ENCODE results near the gene BICD2.

Gene BICD2

GRCh38 chr9:92767066-92768054 lies 2.7 kb upstream of the BICD2 start:
- H3K27ac ChIP-seq (ENCODE audit: low read depth, low read length) = no peak overlapping the region

DNA sequence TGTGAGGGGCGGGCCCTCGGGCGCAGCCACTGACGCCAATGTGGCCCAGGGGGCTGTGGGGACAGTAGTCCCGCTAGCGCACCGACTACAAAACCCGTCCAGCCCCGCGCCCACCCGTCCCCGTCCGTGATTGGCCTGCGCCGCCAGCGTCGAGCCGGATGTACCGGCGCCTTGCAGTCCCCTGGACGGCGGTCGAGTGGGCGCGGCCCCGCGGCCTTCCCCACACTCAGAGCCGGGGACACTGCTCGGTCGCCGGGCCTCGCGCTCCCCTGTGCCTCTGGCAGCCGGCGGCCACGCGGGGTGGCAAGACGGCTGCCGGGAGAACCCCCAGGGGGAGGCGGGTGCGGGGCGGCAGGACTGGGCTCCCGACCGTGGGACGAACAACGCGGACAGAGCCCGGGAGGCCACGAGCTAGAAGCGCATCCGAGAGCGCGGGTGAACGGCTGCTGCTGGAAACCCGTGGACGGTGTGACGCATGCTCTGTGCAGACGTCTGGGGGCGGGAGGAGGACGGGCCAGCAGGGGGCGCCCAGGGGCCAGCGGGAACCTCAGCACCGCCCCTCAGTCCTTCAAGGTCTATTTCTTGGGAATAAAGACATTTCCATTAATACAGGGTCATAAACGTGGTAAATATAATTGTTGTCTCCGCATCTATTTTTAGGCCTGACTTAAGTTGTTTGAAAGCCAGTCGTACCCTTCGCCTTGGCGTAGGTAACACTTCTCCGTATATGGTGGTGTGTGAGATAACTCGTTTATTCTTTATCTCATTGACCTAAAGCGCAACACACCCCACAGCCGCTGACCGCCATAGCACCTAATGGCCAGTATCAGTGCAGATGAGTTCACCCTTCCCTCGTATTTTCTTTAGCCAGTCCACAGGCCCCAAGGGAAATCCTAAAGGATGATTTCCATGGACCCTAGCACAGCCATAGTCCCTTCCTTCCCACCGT lies 629 bp upstream of the BICD2 start:
- no peaks in the 10 kb centered on the region for H3K36me3 ChIP-seq (ENCODE audit: control insufficient read depth, insufficient read depth, low read length)
- peak overlapping the region; percentile 92 for H3K9ac ChIP-seq (ENCODE audit: low read length)
- H3K4me3 ChIP-seq (ENCODE audit: low read length) = peak overlapping the region; percentile 84
- no peaks in the 10 kb centered on the region for H3K27me3 ChIP-seq (ENCODE audit: control insufficient read depth, insufficient read depth, low read length)
- peak overlapping the region; percentile 99 for H3K27ac ChIP-seq (ENCODE audit: low read depth, low read length)
- peaks cover 18% of the 10 kb centered on the region for H3K4me1 ChIP-seq (ENCODE audit: control insufficient read depth, insufficient read depth, low read length)

More at GRCh38 chr9:92767066-92768054, 2.7 kb upstream of the BICD2 start:
- no peak overlapping the region for H3K4me3 ChIP-seq (ENCODE audit: low read length)
- no peak overlapping the region for H3K9ac ChIP-seq (ENCODE audit: low read length)
- H3K27me3 ChIP-seq (ENCODE audit: control insufficient read depth, insufficient read depth, low read length) = no peaks in the 10 kb centered on the region
- H3K36me3 ChIP-seq (ENCODE audit: control insufficient read depth, insufficient read depth, low read length) = no peaks in the 10 kb centered on the region
- H3K4me1 ChIP-seq (ENCODE audit: control insufficient read depth, insufficient read depth, low read length) = peaks cover 18% of the 10 kb centered on the region

DNA sequence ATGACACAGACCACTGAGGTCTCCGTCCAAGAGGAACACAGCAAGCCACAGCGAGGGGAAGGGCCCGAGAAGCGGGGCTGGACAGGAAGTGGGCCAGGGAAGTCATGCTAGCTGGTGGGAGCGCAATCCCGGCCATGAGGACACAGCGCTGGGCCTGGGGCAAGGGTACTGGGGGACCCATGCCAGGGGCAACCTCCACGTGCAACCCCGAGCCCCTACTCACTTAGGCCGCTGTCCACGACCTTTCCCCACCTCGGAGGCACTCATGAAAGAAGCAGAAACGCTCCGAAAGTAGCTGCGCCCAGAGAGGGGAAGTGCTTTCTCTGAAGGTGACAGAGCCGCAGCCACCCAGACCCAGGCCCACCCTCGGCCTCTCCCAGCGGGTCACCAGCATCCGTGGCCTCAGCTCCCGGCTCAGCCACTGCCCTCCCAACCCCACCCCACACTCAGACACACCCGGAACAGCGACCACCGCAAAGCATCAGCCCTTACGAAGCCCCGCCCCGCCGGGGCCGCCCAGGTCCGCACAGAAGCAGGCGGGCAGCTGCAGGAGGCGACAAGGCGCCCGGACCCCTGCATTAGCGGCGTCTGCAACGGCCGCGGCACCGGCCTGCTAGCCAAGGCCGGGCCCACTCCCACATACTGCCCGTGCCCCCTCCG lies 782 bp downstream of the BICD2 start:
- peak overlapping the region; percentile 50 for H3K9ac ChIP-seq (ENCODE audit: low read length)
- peak overlapping the region; percentile 78 for H3K4me3 ChIP-seq (ENCODE audit: low read length)
- peaks cover 21% of the 10 kb centered on the region for H3K4me1 ChIP-seq (ENCODE audit: control insufficient read depth, insufficient read depth, low read length)
- peak overlapping the region; percentile 24 for H3K27ac ChIP-seq (ENCODE audit: low read depth, low read length)
- no peaks in the 10 kb centered on the region for H3K36me3 ChIP-seq (ENCODE audit: control insufficient read depth, insufficient read depth, low read length)
- H3K27me3 ChIP-seq (ENCODE audit: control insufficient read depth, insufficient read depth, low read length) = no peaks in the 10 kb centered on the region

- Histone ChIP-seq H3K9ac (ENCODE audit: low read length) (peak overlapping the region; percentile 50), H3K4me3 (ENCODE audit: low read length) (peak overlapping the region; percentile 78), H3K4me1 (ENCODE audit: control insufficient read depth, insufficient read depth, low read length) (peaks cover 21% of the 10 kb centered on the region)
These were observed 1.6 kb downstream of the BICD2 start for GRCh38 chr9:92762781-92763708.

GRCh38 chr9:92762196-92762595 lies 2.4 kb downstream of the BICD2 start:
- no peak overlapping the region for H3K9ac ChIP-seq (ENCODE audit: low read length)
- H3K4me3 ChIP-seq (ENCODE audit: low read length) = no peak overlapping the region
- no peaks in the 10 kb centered on the region for H3K27me3 ChIP-seq (ENCODE audit: control insufficient read depth, insufficient read depth, low read length)
- H3K27ac ChIP-seq (ENCODE audit: low read depth, low read length) = no peak overlapping the region
- H3K36me3 ChIP-seq (ENCODE audit: control insufficient read depth, insufficient read depth, low read length) = no peaks in the 10 kb centered on the region
- peaks cover 21% of the 10 kb centered on the region for H3K4me1 ChIP-seq (ENCODE audit: control insufficient read depth, insufficient read depth, low read length)

More at GRCh38 chr9:92762781-92763708, 1.6 kb downstream of the BICD2 start:
- no peaks in the 10 kb centered on the region for H3K36me3 ChIP-seq (ENCODE audit: control insufficient read depth, insufficient read depth, low read length)
- no peaks in the 10 kb centered on the region for H3K27me3 ChIP-seq (ENCODE audit: control insufficient read depth, insufficient read depth, low read length)
- peak overlapping the region; percentile 21 for H3K27ac ChIP-seq (ENCODE audit: low read depth, low read length)

GRCh38 chr9:92761686-92762085 lies 2.9 kb downstream of the BICD2 start:
- peaks cover 21% of the 10 kb centered on the region for H3K4me1 ChIP-seq (ENCODE audit: control insufficient read depth, insufficient read depth, low read length)
- no peak overlapping the region for H3K27ac ChIP-seq (ENCODE audit: low read depth, low read length)

GRCh38 chr9:92760494-92760893 lies 4.1 kb downstream of the BICD2 start:
- H3K27me3 ChIP-seq (ENCODE audit: control insufficient read depth, insufficient read depth, low read length) = no peaks in the 10 kb centered on the region
- no peak overlapping the region for H3K4me3 ChIP-seq (ENCODE audit: low read length)
- no peak overlapping the region for H3K9ac ChIP-seq (ENCODE audit: low read length)
- peak overlapping the region; percentile 32 for H3K27ac ChIP-seq (ENCODE audit: low read depth, low read length)
- no peaks in the 10 kb centered on the region for H3K36me3 ChIP-seq (ENCODE audit: control insufficient read depth, insufficient read depth, low read length)
- H3K4me1 ChIP-seq (ENCODE audit: control insufficient read depth, insufficient read depth, low read length) = peaks cover 14% of the 10 kb centered on the region

More at GRCh38 chr9:92761686-92762085, 2.9 kb downstream of the BICD2 start:
- Histone ChIP-seq H3K9ac (ENCODE audit: low read length) (no peak overlapping the region), H3K36me3 (ENCODE audit: control insufficient read depth, insufficient read depth, low read length) (no peaks in the 10 kb centered on the region), H3K4me3 (ENCODE audit: low read length) (peak overlapping the region; percentile 9), H3K27me3 (ENCODE audit: control insufficient read depth, insufficient read depth, low read length) (no peaks in the 10 kb centered on the region)

DNA sequence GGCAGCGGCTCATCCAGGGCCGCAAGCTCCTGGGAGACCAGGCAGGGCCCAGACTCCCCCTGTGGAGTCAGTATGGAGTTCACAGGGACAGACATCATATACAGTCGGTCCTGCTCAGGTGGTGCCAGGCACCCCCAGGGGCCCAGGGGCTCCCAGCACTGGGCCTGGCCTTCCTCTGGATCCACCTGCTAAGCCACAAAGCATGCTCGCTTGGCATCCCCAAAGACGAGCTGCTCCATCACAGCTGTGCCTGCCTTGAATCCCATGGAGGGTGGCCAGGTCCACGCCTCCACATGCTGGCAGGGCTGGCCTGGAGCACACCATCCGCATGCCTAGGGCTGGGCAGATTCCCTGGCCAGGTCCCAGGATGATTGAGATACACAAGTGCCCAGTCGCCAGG lies 4.6 kb downstream of the BICD2 start:
- H3K27me3 ChIP-seq (ENCODE audit: control insufficient read depth, insufficient read depth, low read length) = no peaks in the 10 kb centered on the region
- no peak overlapping the region for H3K27ac ChIP-seq (ENCODE audit: low read depth, low read length)
- H3K9ac ChIP-seq (ENCODE audit: low read length) = no peak overlapping the region
- H3K4me3 ChIP-seq (ENCODE audit: low read length) = no peak overlapping the region
- H3K36me3 ChIP-seq (ENCODE audit: control insufficient read depth, insufficient read depth, low read length) = no peaks in the 10 kb centered on the region
- peaks cover 13% of the 10 kb centered on the region for H3K4me1 ChIP-seq (ENCODE audit: control insufficient read depth, insufficient read depth, low read length)

DNA sequence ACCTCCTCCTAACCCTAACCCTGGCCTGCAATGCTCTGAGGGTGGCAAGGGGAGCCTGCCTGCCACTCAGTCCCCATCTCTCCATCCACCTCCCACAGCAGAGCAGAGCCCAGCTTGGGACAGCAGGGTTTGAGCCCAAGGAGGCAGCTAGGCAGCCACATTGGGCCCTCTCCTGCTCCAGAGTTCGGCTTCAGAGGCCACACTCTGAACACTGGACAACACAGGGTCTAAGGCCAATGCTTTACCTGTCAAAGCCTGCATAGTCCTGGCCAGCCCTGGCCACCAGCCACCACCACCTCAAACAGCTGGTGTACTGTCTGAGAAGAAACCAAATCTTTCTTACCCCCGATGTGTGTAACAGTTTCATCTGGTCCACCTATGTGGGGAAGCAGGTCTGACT lies 5.2 kb downstream of the BICD2 start:
- Histone ChIP-seq H3K4me1 (ENCODE audit: control insufficient read depth, insufficient read depth, low read length) (peaks cover 13% of the 10 kb centered on the region), H3K4me3 (ENCODE audit: low read length) (no peak overlapping the region), H3K27ac (ENCODE audit: low read depth, low read length) (no peak overlapping the region), H3K27me3 (ENCODE audit: control insufficient read depth, insufficient read depth, low read length) (no peaks in the 10 kb centered on the region), H3K9ac (ENCODE audit: low read length) (no peak overlapping the region), H3K36me3 (ENCODE audit: control insufficient read depth, insufficient read depth, low read length) (no peaks in the 10 kb centered on the region)

- no peaks in the 10 kb centered on the region for H3K36me3 ChIP-seq (ENCODE audit: control insufficient read depth, insufficient read depth, low read length)
- H3K9ac ChIP-seq (ENCODE audit: low read length) = no peak overlapping the region
- peaks cover 3% of the 10 kb centered on the region for H3K4me1 ChIP-seq (ENCODE audit: control insufficient read depth, insufficient read depth, low read length)
- H3K27me3 ChIP-seq (ENCODE audit: control insufficient read depth, insufficient read depth, low read length) = no peaks in the 10 kb centered on the region
- no peak overlapping the region for H3K4me3 ChIP-seq (ENCODE audit: low read length)
- no peak overlapping the region for H3K27ac ChIP-seq (ENCODE audit: low read depth, low read length)
These were observed 7.8 kb downstream of the BICD2 start for GRCh38 chr9:92756792-92757191.

- Histone ChIP-seq H3K4me1 (ENCODE audit: control insufficient read depth, insufficient read depth, low read length) (peaks cover 4% of the 10 kb centered on the region), H3K9ac (ENCODE audit: low read length) (no peak overlapping the region), H3K27ac (ENCODE audit: low read depth, low read length) (no peak overlapping the region)
These were observed 10.4 kb downstream of the BICD2 start for GRCh38 chr9:92754091-92754745.

More at GRCh38 chr9:92754091-92754745, 10.4 kb downstream of the BICD2 start:
- Histone ChIP-seq H3K4me3 (ENCODE audit: low read length) (no peak overlapping the region), H3K27me3 (ENCODE audit: control insufficient read depth, insufficient read depth, low read length) (no peaks in the 10 kb centered on the region), H3K36me3 (ENCODE audit: control insufficient read depth, insufficient read depth, low read length) (no peaks in the 10 kb centered on the region)

All from rectal smooth muscle tissue (tissue), 1 donor.